ENCODE data around the gene RNASE4.

Gene RNASE4

DNA sequence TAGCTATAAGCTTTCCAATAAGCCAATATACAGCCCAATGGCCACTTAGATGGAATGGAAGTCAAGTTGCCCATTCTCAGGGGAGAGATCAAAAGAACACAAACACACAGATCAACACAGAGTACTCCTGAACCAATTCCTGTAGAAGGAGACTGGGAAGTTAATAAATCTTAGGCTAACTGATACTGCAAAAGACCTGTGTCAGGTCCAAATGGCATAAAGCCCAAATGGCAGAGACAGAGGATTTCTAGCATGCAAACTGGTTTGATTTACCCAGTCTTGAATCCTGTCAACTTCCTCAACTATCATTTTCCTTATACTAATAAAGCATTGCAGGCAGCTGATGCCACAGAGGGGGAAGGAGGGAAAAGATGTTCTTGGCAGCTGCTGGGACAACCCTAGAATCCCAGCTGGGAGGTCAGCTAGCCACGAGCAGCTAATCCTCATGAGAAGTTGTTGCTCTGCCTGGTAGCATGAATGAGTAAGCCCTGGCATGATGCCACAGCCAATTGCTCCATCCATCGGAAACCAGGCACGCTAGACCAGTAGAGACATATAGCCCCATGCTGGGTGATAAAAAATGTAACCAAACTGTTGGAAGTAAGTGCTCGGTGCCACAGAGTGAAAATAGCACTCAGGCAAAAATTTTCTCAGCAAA is 30.4 kb downstream of the RNASE4 start:
- H3K9me3 ChIP-seq (replicated peaks in 1 of 2; ENCODE audit: control insufficient read depth in 2 of 2, insufficient read depth in 1 of 2, low read depth in 1 of 2, low read length in 2 of 2), result no peaks in the 10 kb centered on the region
- H3K4me2 ChIP-seq (ENCODE audit: insufficient read depth, low read length, poor library complexity, severe bottlenecking), result no peak overlapping the region
- no peak overlapping the region for H4K8ac ChIP-seq (ENCODE audit: low read depth, low read length)
- no peaks in the 10 kb centered on the region for H3K4me1 ChIP-seq (ENCODE audit: control insufficient read depth in 2 of 2, insufficient read depth in 1 of 2, low read depth in 1 of 2, low read length in 2 of 2)
- no peak overlapping the region for H2BK5ac ChIP-seq (ENCODE audit: low read length)
- no peak overlapping the region for H3K9ac ChIP-seq (ENCODE audit: low read depth, low read length, poor library complexity)
- WGBS, 2 donors (ENCODE audit: extremely low coverage in 2 of 2, insufficient read length in 2 of 2, insufficient replicate concordance in 1 of 2), result no CpG with 5 or more reads among the region's 4 CpGs
- H2BK12ac ChIP-seq (ENCODE audit: low read length), result no peak overlapping the region
- H2BK120ac ChIP-seq (ENCODE audit: low read depth, low read length), result no peak overlapping the region
- no peak overlapping the region for H3K14ac ChIP-seq (ENCODE audit: low read length)
- no peak overlapping the region for H2AFZ ChIP-seq (ENCODE audit: low read length)
- no peak overlapping the region for H2BK15ac ChIP-seq (ENCODE audit: low read length)
- H3K27ac ChIP-seq (replicated peaks; ENCODE audit: low read length), result no peak overlapping the region
- no peak overlapping the region for H3K18ac ChIP-seq (ENCODE audit: low read length)
- no peak overlapping the region for H3K23ac ChIP-seq (ENCODE audit: low read depth, low read length, poor library complexity)
- no peak overlapping the region for H2AK5ac ChIP-seq (ENCODE audit: low read depth, low read length)
- H4K91ac ChIP-seq (ENCODE audit: low read depth, low read length, poor library complexity), result no peak overlapping the region
- H3K27me3 ChIP-seq (ENCODE audit: control insufficient read depth in 3 of 3, insufficient read depth in 3 of 3, low read depth in 1 of 3, low read length in 3 of 3), result no peaks in the 10 kb centered on the region
- no peak overlapping the region for H3K4ac ChIP-seq (ENCODE audit: low read length)
- no peaks in the 10 kb centered on the region for H3K79me1 ChIP-seq (ENCODE audit: low read depth, low read length)
- no peaks in the 10 kb centered on the region for H3K36me3 ChIP-seq (replicated peaks in 1 of 2; ENCODE audit: control insufficient read depth in 2 of 2, insufficient read depth in 2 of 2, low read length in 2 of 2)
- H3K4me3 ChIP-seq (ENCODE audit: low read length in 2 of 2), result no peak overlapping the region
- DNase-seq (ENCODE audit: low spot score), result no peak

DNA sequence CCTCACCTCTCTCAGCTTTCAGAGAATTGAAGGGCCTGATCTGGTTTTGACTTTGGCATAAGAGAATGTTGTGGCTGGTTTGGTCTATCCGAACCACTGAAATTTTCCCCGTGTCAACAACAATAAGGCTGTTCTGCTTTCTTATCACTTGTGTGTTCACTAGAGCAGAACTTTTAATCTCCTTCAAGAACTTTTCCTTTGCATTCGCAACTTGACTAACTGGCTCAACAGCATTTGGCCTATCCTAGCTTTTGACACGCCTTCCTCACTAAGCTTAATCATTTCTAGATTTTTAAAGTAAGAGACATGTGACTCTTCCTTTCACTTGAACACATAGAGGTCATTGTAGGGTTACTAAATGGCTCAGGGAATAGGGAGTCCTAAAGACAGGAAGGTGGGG is 35.4 kb downstream of the RNASE4 start:
- no peak overlapping the region for H3K9ac ChIP-seq (ENCODE audit: low read depth, low read length, poor library complexity)
- H3K23ac ChIP-seq (ENCODE audit: low read depth, low read length, poor library complexity), result no peak overlapping the region
- no peak overlapping the region for H2AFZ ChIP-seq (ENCODE audit: low read length)
- no peaks in the 10 kb centered on the region for H3K79me1 ChIP-seq (ENCODE audit: low read depth, low read length)
- no peaks in the 10 kb centered on the region for H3K36me3 ChIP-seq (replicated peaks in 1 of 2; ENCODE audit: control insufficient read depth in 2 of 2, insufficient read depth in 2 of 2, low read length in 2 of 2)
- H2BK15ac ChIP-seq (ENCODE audit: low read length), result no peak overlapping the region
- no peak overlapping the region for H3K4me2 ChIP-seq (ENCODE audit: insufficient read depth, low read length, poor library complexity, severe bottlenecking)
- H3K4ac ChIP-seq (ENCODE audit: low read length), result no peak overlapping the region
- H3K27ac ChIP-seq (replicated peaks; ENCODE audit: low read length), result no peak overlapping the region
- DNase-seq (ENCODE audit: low spot score), result no peak
- no peaks in the 10 kb centered on the region for H3K4me1 ChIP-seq (ENCODE audit: control insufficient read depth in 2 of 2, insufficient read depth in 1 of 2, low read depth in 1 of 2, low read length in 2 of 2)
- H3K9me3 ChIP-seq (replicated peaks in 1 of 2; ENCODE audit: control insufficient read depth in 2 of 2, insufficient read depth in 1 of 2, low read depth in 1 of 2, low read length in 2 of 2), result peaks cover 0 to 3% of the 10 kb centered on the region in 2 donors
- H3K14ac ChIP-seq (ENCODE audit: low read length), result no peak overlapping the region
- WGBS, 2 donors (ENCODE audit: extremely low coverage in 2 of 2, insufficient read length in 2 of 2, insufficient replicate concordance in 1 of 2), result no CpG with 5 or more reads among the region's 4 CpGs
- H3K4me3 ChIP-seq (ENCODE audit: low read length in 2 of 2), result no peak overlapping the region
- peaks cover 0 to 1% (median 0%) of the 10 kb centered on the region in 3 experiments for H3K27me3 ChIP-seq (ENCODE audit: control insufficient read depth in 3 of 3, insufficient read depth in 3 of 3, low read depth in 1 of 3, low read length in 3 of 3)
- no peak overlapping the region for H4K8ac ChIP-seq (ENCODE audit: low read depth, low read length)
- no peak overlapping the region for H3K18ac ChIP-seq (ENCODE audit: low read length)
- H2AK5ac ChIP-seq (ENCODE audit: low read depth, low read length), result no peak overlapping the region
- no peak overlapping the region for H2BK12ac ChIP-seq (ENCODE audit: low read length)
- no peak overlapping the region for H2BK5ac ChIP-seq (ENCODE audit: low read length)
- no peak overlapping the region for H2BK120ac ChIP-seq (ENCODE audit: low read depth, low read length)
- no peak overlapping the region for H4K91ac ChIP-seq (ENCODE audit: low read depth, low read length, poor library complexity)

DNA sequence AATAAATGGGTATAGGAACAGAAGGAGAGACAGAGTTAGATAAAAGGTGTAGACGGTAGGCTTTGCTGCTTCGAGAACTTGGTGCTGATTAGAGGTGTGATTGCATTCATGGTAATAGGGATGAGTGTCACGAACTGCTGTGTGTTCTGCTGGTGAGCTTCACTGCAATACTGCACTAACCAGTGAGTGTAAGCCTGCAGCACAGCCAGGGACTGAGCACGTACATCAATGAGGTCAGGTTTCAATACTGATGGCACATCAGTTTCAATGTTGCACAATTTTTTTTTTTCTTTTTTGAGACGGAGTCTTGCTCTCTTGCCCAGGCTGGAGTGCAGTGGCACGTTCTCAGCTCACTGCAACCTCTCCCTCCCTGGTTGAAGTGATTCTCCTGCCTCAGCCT is 36.4 kb downstream of the RNASE4 start:
- Histone ChIP-seq H4K91ac (ENCODE audit: low read depth, low read length, poor library complexity) (no peak overlapping the region), H2BK5ac (ENCODE audit: low read length) (no peak overlapping the region), H3K23ac (ENCODE audit: low read depth, low read length, poor library complexity) (no peak overlapping the region), H2BK12ac (ENCODE audit: low read length) (no peak overlapping the region), H3K4me2 (ENCODE audit: insufficient read depth, low read length, poor library complexity, severe bottlenecking) (no peak overlapping the region), H3K27me3 (ENCODE audit: control insufficient read depth in 3 of 3, insufficient read depth in 3 of 3, low read depth in 1 of 3, low read length in 3 of 3) (peaks cover 0 to 1% (median 0%) of the 10 kb centered on the region in 3 experiments), H3K9me3 (replicated peaks in 1 of 2; ENCODE audit: control insufficient read depth in 2 of 2, insufficient read depth in 1 of 2, low read depth in 1 of 2, low read length in 2 of 2) (peaks cover 0 to 3% of the 10 kb centered on the region in 2 donors), H3K4me3 (ENCODE audit: low read length in 2 of 2) (no peak overlapping the region), H3K79me1 (ENCODE audit: low read depth, low read length) (no peaks in the 10 kb centered on the region), H3K36me3 (replicated peaks in 1 of 2; ENCODE audit: control insufficient read depth in 2 of 2, insufficient read depth in 2 of 2, low read length in 2 of 2) (no peaks in the 10 kb centered on the region), H2BK15ac (ENCODE audit: low read length) (no peak overlapping the region), H2AFZ (ENCODE audit: low read length) (no peak overlapping the region), H3K4ac (ENCODE audit: low read length) (no peak overlapping the region), H3K4me1 (ENCODE audit: control insufficient read depth in 2 of 2, insufficient read depth in 1 of 2, low read depth in 1 of 2, low read length in 2 of 2) (no peaks in the 10 kb centered on the region), H4K8ac (ENCODE audit: low read depth, low read length) (no peak overlapping the region), H3K27ac (replicated peaks; ENCODE audit: low read length) (no peak overlapping the region), H3K18ac (ENCODE audit: low read length) (no peak overlapping the region), H3K9ac (ENCODE audit: low read depth, low read length, poor library complexity) (no peak overlapping the region), H2BK120ac (ENCODE audit: low read depth, low read length) (no peak overlapping the region), H2AK5ac (ENCODE audit: low read depth, low read length) (no peak overlapping the region), H3K14ac (ENCODE audit: low read length) (no peak overlapping the region)
- DNase-seq (ENCODE audit: low spot score), result no peak
- WGBS, 2 donors (ENCODE audit: extremely low coverage in 2 of 2, insufficient read length in 2 of 2, insufficient replicate concordance in 1 of 2), result no CpG with 5 or more reads among the region's 6 CpGs

DNA sequence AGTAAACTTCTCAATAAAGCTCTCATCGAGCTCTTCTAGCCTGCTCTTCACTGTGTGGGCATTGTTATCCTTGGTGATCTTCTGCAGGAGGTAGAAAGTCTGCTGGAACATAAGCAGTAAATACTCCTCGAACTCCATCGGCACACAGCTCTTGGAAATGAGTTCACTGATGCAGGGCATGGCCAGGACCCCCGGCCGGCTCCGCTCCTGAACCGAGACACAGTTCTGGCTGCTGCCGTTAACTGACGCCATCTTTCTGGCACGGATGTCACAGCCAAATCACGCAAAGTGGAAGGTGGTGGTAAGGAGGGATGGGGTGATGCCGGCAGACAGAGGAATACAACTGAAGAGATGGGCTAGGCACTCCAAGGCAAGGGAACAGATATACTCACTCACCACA is 37.7 kb downstream of the RNASE4 start:
- Histone ChIP-seq H3K23ac (ENCODE audit: low read depth, low read length, poor library complexity) (no peak overlapping the region), H3K9ac (ENCODE audit: low read depth, low read length, poor library complexity) (no peak overlapping the region), H3K27ac (replicated peaks; ENCODE audit: low read length) (no peak overlapping the region), H3K18ac (ENCODE audit: low read length) (no peak overlapping the region), H4K91ac (ENCODE audit: low read depth, low read length, poor library complexity) (no peak overlapping the region), H2BK15ac (ENCODE audit: low read length) (no peak overlapping the region), H2BK5ac (ENCODE audit: low read length) (no peak overlapping the region), H3K4ac (ENCODE audit: low read length) (no peak overlapping the region), H3K79me1 (ENCODE audit: low read depth, low read length) (no peaks in the 10 kb centered on the region), H2BK120ac (ENCODE audit: low read depth, low read length) (no peak overlapping the region), H3K4me2 (ENCODE audit: insufficient read depth, low read length, poor library complexity, severe bottlenecking) (no peak overlapping the region), H2AK5ac (ENCODE audit: low read depth, low read length) (no peak overlapping the region), H2BK12ac (ENCODE audit: low read length) (no peak overlapping the region), H3K9me3 (replicated peaks in 1 of 2; ENCODE audit: control insufficient read depth in 2 of 2, insufficient read depth in 1 of 2, low read depth in 1 of 2, low read length in 2 of 2) (peaks cover 0 to 3% of the 10 kb centered on the region in 2 donors), H3K4me3 (ENCODE audit: low read length in 2 of 2) (no peak overlapping the region), H3K36me3 (replicated peaks in 1 of 2; ENCODE audit: control insufficient read depth in 2 of 2, insufficient read depth in 2 of 2, low read length in 2 of 2) (no peaks in the 10 kb centered on the region), H3K4me1 (ENCODE audit: control insufficient read depth in 2 of 2, insufficient read depth in 1 of 2, low read depth in 1 of 2, low read length in 2 of 2) (no peaks in the 10 kb centered on the region), H4K8ac (ENCODE audit: low read depth, low read length) (no peak overlapping the region), H3K14ac (ENCODE audit: low read length) (no peak overlapping the region), H3K27me3 (ENCODE audit: control insufficient read depth in 3 of 3, insufficient read depth in 3 of 3, low read depth in 1 of 3, low read length in 3 of 3) (peaks cover 0 to 1% (median 0%) of the 10 kb centered on the region in 3 experiments), H2AFZ (ENCODE audit: low read length) (no peak overlapping the region)
- DNase-seq (ENCODE audit: low spot score), result no peak
- no CpG with 5 or more reads among the region's 12 CpGs for WGBS, 2 donors (ENCODE audit: extremely low coverage in 2 of 2, insufficient read length in 2 of 2, insufficient replicate concordance in 1 of 2)
